ENCODE measurements around the gene SH2D4B.

Gene SH2D4B

DNA sequence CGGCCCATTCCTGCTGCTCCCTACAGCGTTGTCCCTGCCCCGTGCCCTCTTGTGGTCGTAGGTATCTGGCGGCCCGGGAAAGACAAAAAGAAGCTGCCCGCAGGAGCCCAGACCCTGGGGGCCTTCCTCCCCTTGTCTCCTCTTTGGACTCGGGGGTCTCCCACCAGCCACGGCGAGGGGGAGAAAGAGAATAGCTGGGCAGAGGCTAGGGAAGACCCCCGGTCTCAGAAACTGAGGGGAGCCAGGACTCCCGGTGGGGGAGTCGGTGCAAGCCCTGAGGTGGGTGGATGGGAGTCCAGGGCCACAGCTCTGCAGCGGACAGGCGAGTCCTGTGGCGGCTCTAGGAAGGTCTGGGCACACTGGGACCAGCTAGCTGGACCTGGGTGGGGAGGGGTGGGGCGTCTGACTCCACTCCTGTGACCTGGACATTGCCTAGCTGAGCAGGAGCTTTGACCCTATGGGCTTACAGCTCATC lies 1.3 kb upstream of the SH2D4B start:
- Histone ChIP-seq H3K4me3 (replicated peaks; ENCODE audit: insufficient read depth, low read length) (peak overlapping the region; percentile 35), H3K27ac (replicated peaks) (peak overlapping the region; percentile 81), H3K27me3 (ENCODE audit: insufficient read depth, poor library complexity, severe bottlenecking) (no peaks in the 10 kb centered on the region)
- no peak for DNase-seq (ENCODE audit: low read depth in 1 of 2, low spot score in 1 of 2)
- TF ChIP-seq POLR2AphosphoS5 (IDR thresholded peaks at IDR 0.05; ENCODE audit: low read depth) (no peak), GABPA (IDR thresholded peaks at IDR 0.05; ENCODE audit: low read depth) (no peak)
- TF ChIP-seq, protein P1, sequence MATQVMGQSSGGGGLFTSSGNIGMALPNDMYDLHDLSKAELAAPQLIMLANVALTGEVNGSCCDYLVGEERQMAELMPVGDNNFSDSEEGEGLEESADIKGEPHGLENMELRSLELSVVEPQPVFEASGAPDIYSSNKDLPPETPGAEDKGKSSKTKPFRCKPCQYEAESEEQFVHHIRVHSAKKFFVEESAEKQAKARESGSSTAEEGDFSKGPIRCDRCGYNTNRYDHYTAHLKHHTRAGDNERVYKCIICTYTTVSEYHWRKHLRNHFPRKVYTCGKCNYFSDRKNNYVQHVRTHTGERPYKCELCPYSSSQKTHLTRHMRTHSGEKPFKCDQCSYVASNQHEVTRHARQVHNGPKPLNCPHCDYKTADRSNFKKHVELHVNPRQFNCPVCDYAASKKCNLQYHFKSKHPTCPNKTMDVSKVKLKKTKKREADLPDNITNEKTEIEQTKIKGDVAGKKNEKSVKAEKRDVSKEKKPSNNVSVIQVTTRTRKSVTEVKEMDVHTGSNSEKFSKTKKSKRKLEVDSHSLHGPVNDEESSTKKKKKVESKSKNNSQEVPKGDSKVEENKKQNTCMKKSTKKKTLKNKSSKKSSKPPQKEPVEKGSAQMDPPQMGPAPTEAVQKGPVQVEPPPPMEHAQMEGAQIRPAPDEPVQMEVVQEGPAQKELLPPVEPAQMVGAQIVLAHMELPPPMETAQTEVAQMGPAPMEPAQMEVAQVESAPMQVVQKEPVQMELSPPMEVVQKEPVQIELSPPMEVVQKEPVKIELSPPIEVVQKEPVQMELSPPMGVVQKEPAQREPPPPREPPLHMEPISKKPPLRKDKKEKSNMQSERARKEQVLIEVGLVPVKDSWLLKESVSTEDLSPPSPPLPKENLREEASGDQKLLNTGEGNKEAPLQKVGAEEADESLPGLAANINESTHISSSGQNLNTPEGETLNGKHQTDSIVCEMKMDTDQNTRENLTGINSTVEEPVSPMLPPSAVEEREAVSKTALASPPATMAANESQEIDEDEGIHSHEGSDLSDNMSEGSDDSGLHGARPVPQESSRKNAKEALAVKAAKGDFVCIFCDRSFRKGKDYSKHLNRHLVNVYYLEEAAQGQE (IDR thresholded peaks at IDR 0.05; ENCODE audit: insufficient replicate concordance, low read depth), result no peak

DNA sequence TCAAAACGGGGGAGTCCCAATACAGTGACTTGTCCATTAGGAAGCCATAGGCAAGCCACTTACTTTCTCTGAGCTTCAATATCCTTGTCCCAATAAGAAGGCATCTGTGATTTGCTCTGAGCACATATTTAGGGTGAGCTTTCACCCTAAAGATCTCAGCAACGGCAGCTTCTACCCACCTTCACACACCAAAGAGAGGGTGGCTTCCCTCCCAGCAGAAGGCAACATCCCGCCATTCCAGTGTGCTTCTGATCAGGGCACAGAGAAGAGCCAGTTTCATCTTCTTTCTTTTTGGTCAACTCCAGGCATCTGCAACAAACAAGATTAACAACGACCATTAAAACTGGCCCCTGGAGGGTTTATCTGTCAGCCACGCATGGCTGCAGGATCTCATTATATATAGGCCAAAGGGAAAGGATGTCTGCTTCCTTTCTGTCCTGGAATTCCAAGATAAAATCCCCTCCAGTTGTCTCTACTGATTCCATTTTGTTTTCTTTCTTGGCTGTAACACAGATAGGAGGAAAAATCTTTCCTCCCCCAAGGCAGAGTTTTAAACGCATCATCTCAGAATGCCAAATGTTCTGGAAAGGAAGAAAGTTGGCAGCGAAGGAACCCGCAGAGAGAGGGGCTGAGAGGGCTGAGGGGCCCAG lies 491 bp upstream of the SH2D4B start:
- Histone ChIP-seq H3K27me3 (ENCODE audit: insufficient read depth, poor library complexity, severe bottlenecking) (no peaks in the 10 kb centered on the region), H3K27ac (replicated peaks) (no peak overlapping the region), H3K4me3 (replicated peaks; ENCODE audit: insufficient read depth, low read length) (no peak overlapping the region)
- no peak for DNase-seq (ENCODE audit: low read depth in 1 of 2, low spot score in 1 of 2)
- TF ChIP-seq SPI1 (IDR thresholded peaks at IDR 0.05; ENCODE audit: borderline replicate concordance, low read depth) (no peak), POLR2AphosphoS5 (IDR thresholded peaks at IDR 0.05; ENCODE audit: low read depth) (no peak), GABPA (IDR thresholded peaks at IDR 0.05; ENCODE audit: low read depth) (no peak)
- TF ChIP-seq, protein P1 (IDR thresholded peaks at IDR 0.05; ENCODE audit: insufficient replicate concordance, low read depth), result no peak
- TF ChIP-seq, protein P2, sequence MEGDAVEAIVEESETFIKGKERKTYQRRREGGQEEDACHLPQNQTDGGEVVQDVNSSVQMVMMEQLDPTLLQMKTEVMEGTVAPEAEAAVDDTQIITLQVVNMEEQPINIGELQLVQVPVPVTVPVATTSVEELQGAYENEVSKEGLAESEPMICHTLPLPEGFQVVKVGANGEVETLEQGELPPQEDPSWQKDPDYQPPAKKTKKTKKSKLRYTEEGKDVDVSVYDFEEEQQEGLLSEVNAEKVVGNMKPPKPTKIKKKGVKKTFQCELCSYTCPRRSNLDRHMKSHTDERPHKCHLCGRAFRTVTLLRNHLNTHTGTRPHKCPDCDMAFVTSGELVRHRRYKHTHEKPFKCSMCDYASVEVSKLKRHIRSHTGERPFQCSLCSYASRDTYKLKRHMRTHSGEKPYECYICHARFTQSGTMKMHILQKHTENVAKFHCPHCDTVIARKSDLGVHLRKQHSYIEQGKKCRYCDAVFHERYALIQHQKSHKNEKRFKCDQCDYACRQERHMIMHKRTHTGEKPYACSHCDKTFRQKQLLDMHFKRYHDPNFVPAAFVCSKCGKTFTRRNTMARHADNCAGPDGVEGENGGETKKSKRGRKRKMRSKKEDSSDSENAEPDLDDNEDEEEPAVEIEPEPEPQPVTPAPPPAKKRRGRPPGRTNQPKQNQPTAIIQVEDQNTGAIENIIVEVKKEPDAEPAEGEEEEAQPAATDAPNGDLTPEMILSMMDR (IDR thresholded peaks at IDR 0.05; ENCODE audit: insufficient read depth, low read length), result no peak

DNA sequence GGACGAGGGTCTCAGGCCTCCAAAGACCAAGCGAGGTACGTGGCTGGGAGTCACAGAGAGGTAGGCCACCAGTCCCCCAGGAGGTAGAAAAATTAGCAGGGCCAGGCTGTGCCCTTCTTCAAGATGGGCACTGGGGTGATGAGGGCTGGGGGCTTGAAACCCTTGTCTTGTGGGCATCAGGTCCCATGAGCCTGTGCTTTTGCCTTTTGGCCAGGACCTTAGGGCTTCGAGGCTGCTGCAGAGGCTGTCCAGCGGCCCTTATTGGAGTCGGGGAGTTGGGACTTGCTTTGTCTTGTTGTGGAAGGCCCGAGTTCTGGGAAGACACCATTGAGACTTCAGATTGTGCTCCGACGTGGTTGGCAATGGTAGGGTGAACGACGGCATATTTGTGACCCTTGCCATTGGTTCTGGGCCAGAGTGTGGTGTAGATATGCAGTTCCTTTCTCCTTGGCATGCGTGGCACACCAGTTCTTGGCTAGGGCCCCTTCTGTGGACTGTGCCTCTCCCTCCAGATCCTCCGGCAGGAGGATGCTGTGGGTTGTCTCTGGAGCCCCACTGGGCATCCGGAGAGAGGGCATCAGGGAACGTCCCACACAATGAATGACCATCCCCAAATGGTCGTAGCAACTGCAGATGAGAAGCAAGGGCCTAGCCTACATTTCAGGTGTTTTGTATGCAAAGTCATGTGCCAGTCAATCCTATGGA lies 931 bp downstream of the SH2D4B start:
- Histone ChIP-seq H3K27ac (replicated peaks) (no peak overlapping the region), H3K4me3 (replicated peaks; ENCODE audit: insufficient read depth, low read length) (no peak overlapping the region), H3K27me3 (ENCODE audit: insufficient read depth, poor library complexity, severe bottlenecking) (no peaks in the 10 kb centered on the region)
- no peak for DNase-seq (ENCODE audit: low read depth in 1 of 2, low spot score in 1 of 2)
- no peak for TF ChIP-seq SPI1 (IDR thresholded peaks at IDR 0.05; ENCODE audit: borderline replicate concordance, low read depth)
- TF ChIP-seq POLR2AphosphoS5 (IDR thresholded peaks at IDR 0.05; ENCODE audit: low read depth), result no peak
- TF ChIP-seq, protein P2 (IDR thresholded peaks at IDR 0.05; ENCODE audit: insufficient read depth, low read length), result no peak
- TF ChIP-seq GABPA (IDR thresholded peaks at IDR 0.05; ENCODE audit: low read depth), result no peak
- TF ChIP-seq, protein P1 (IDR thresholded peaks at IDR 0.05; ENCODE audit: insufficient replicate concordance, low read depth), result no peak

Data from HL-60 (cell line).